ENCODE data around the gene CSAG1. TPM values are rescaled to one million over a fixed set of nuclear protein-coding genes. Genes with fewer than 3 reads are reported as not detected.
"Not testable (repeated sequence)": the region's sequence is repeated elsewhere in the genome, so short reads cannot be mapped to it uniquely, and the experiment has no call there.

The CSAG1 gene
- total and polyA plus RNA-seq, 4 donors = not detected

- Histone ChIP-seq H3K9ac (ENCODE audit: insufficient read depth in 1 of 2, low read length in 2 of 2) (no peak overlapping the region), H3K27ac (ENCODE audit: low read depth in 1 of 2, low read length in 1 of 2) (no peak overlapping the region), H3K4me1 (ENCODE audit: control insufficient read depth in 5 of 5, insufficient read depth in 5 of 5, low read length in 5 of 5) (no peaks in the 10 kb centered on the region), H3K9me3 (ENCODE audit: control insufficient read depth in 4 of 4, insufficient read depth in 3 of 4, low read length in 3 of 4) (peaks cover 0 to 3% (median 0%) of the 10 kb centered on the region in 4 donors), H3K27me3 (ENCODE audit: control insufficient read depth in 3 of 3, insufficient read depth in 3 of 3, low read length in 2 of 3) (no peaks in the 10 kb centered on the region), H3K4me3 (no peak overlapping the region), H3K36me3 (ENCODE audit: control insufficient read depth in 4 of 4, insufficient read depth in 4 of 4, low read length in 4 of 4) (no peaks in the 10 kb centered on the region)
- ATAC-seq (ENCODE audit: insufficient read depth, low FRiP score) (no peak), DNase-seq (no peak)
- TF ChIP-seq CTCF (IDR thresholded peaks at IDR 0.05; ENCODE audit: control extremely low read depth, extremely low read depth) = no peak
- 59 to 86% methylated on average over 1 to 2 of the region's 2 CpGs for WGBS, 2 donors
These were observed 1.6 kb upstream of the CSAG1 start for GRCh38 chrX:152735101-152735500.

- not testable (repeated sequence) for H3K9ac ChIP-seq (ENCODE audit: insufficient read depth in 1 of 2, low read length in 2 of 2); H3K9me3 ChIP-seq (ENCODE audit: control insufficient read depth in 4 of 4, insufficient read depth in 3 of 4, low read length in 3 of 4); H3K27me3 ChIP-seq (ENCODE audit: control insufficient read depth in 3 of 3, insufficient read depth in 3 of 3, low read length in 2 of 3); H3K36me3 ChIP-seq (ENCODE audit: control insufficient read depth in 4 of 4, insufficient read depth in 4 of 4, low read length in 4 of 4); ATAC-seq (ENCODE audit: insufficient read depth, low FRiP score); H3K27ac ChIP-seq (ENCODE audit: low read depth in 1 of 2, low read length in 1 of 2); H3K4me3 ChIP-seq; DNase-seq; H3K4me1 ChIP-seq (ENCODE audit: control insufficient read depth in 5 of 5, insufficient read depth in 5 of 5, low read length in 5 of 5)
- WGBS, 2 donors = 88 to 93% methylated on average over 15 to 22 of the region's 22 CpGs
These were observed 780 bp upstream of the CSAG1 start for GRCh38 chrX:152734143-152734858.

- H3K27ac ChIP-seq (ENCODE audit: low read depth in 1 of 2, low read length in 1 of 2) = no peak overlapping the region
- WGBS, 2 donors = 67 to 76% methylated on average over 7 of the region's 7 CpGs
- ATAC-seq (ENCODE audit: insufficient read depth, low FRiP score) (no peak), DNase-seq (no peak)
- peaks cover 0 to 7% (median 3%) of the 10 kb centered on the region in 4 donors for H3K9me3 ChIP-seq (ENCODE audit: control insufficient read depth in 4 of 4, insufficient read depth in 3 of 4, low read length in 3 of 4)
- TF ChIP-seq CTCF (IDR thresholded peaks at IDR 0.05; ENCODE audit: control extremely low read depth, extremely low read depth) = no peak
- no peak overlapping the region for H3K4me3 ChIP-seq
- no peaks in the 10 kb centered on the region for H3K36me3 ChIP-seq (ENCODE audit: control insufficient read depth in 4 of 4, insufficient read depth in 4 of 4, low read length in 4 of 4)
- H3K9ac ChIP-seq (ENCODE audit: insufficient read depth in 1 of 2, low read length in 2 of 2) = no peak overlapping the region
- H3K4me1 ChIP-seq (ENCODE audit: control insufficient read depth in 5 of 5, insufficient read depth in 5 of 5, low read length in 5 of 5) = no peaks in the 10 kb centered on the region
- no peaks in the 10 kb centered on the region for H3K27me3 ChIP-seq (ENCODE audit: control insufficient read depth in 3 of 3, insufficient read depth in 3 of 3, low read length in 2 of 3)
These were observed 8.1 kb downstream of the CSAG1 start for GRCh38 chrX:152725409-152725808.

- WGBS, 2 donors = no CpG with 5 or more reads among the region's 35 CpGs
These were observed 19.4 kb downstream of the CSAG1 start, which contains the start of gene MAGEA2B for GRCh38 chrX:152713815-152714787. MAGEA2B (plus strand) TSS chrX:152714628; CDS start chrX:152717107, 2,479 bp downstream.

GRCh38 chrX:152713195-152713594, 20.3 kb downstream of the CSAG1 start:
- H3K4me3 ChIP-seq; ATAC-seq (ENCODE audit: insufficient read depth, low FRiP score): not testable (repeated sequence)
- no CpG with 5 or more reads among the region's 5 CpGs for WGBS, 2 donors

More at GRCh38 chrX:152713815-152714787, 19.4 kb downstream of the CSAG1 start, which contains the start of gene MAGEA2B:
- H3K4me3 ChIP-seq; H3K9me3 ChIP-seq (ENCODE audit: control insufficient read depth in 4 of 4, insufficient read depth in 3 of 4, low read length in 3 of 4); H3K27ac ChIP-seq (ENCODE audit: low read depth in 1 of 2, low read length in 1 of 2); ATAC-seq (ENCODE audit: insufficient read depth, low FRiP score); H3K36me3 ChIP-seq (ENCODE audit: control insufficient read depth in 4 of 4, insufficient read depth in 4 of 4, low read length in 4 of 4); H3K4me1 ChIP-seq (ENCODE audit: control insufficient read depth in 5 of 5, insufficient read depth in 5 of 5, low read length in 5 of 5); H3K27me3 ChIP-seq (ENCODE audit: control insufficient read depth in 3 of 3, insufficient read depth in 3 of 3, low read length in 2 of 3); DNase-seq; H3K9ac ChIP-seq (ENCODE audit: insufficient read depth in 1 of 2, low read length in 2 of 2): not testable (repeated sequence)

GRCh38 chrX:152709173-152709572, 24.3 kb downstream of the CSAG1 start, which contains the start of gene CSAG2:
CSAG2 (minus strand) TSS chrX:152709273; CDS start chrX:152709112, 161 bp downstream.
- H3K9me3 ChIP-seq (ENCODE audit: control insufficient read depth in 4 of 4, insufficient read depth in 3 of 4, low read length in 3 of 4); H3K27ac ChIP-seq (ENCODE audit: low read depth in 1 of 2, low read length in 1 of 2); H3K9ac ChIP-seq (ENCODE audit: insufficient read depth in 1 of 2, low read length in 2 of 2); H3K36me3 ChIP-seq (ENCODE audit: control insufficient read depth in 4 of 4, insufficient read depth in 4 of 4, low read length in 4 of 4); ATAC-seq (ENCODE audit: insufficient read depth, low FRiP score); H3K4me1 ChIP-seq (ENCODE audit: control insufficient read depth in 5 of 5, insufficient read depth in 5 of 5, low read length in 5 of 5); H3K27me3 ChIP-seq (ENCODE audit: control insufficient read depth in 3 of 3, insufficient read depth in 3 of 3, low read length in 2 of 3); DNase-seq; H3K4me3 ChIP-seq: not testable (repeated sequence)
- WGBS, 2 donors = no CpG with 5 or more reads among the region's 2 CpGs

More at GRCh38 chrX:152713195-152713594, 20.3 kb downstream of the CSAG1 start:
- H3K36me3 ChIP-seq (ENCODE audit: control insufficient read depth in 4 of 4, insufficient read depth in 4 of 4, low read length in 4 of 4); H3K27me3 ChIP-seq (ENCODE audit: control insufficient read depth in 3 of 3, insufficient read depth in 3 of 3, low read length in 2 of 3); H3K9me3 ChIP-seq (ENCODE audit: control insufficient read depth in 4 of 4, insufficient read depth in 3 of 4, low read length in 3 of 4); H3K27ac ChIP-seq (ENCODE audit: low read depth in 1 of 2, low read length in 1 of 2); H3K4me1 ChIP-seq (ENCODE audit: control insufficient read depth in 5 of 5, insufficient read depth in 5 of 5, low read length in 5 of 5); H3K9ac ChIP-seq (ENCODE audit: insufficient read depth in 1 of 2, low read length in 2 of 2); DNase-seq: not testable (repeated sequence)

Data from lung (tissue), 12 donors.